H1 (cell line): ENCODE data around the gene MSL1. TPM values are rescaled to one million over a fixed set of nuclear protein-coding genes. Genes with fewer than 3 reads are reported as not detected.

ENCODE experiments used
- BACH1 ChIP-seq: IDR thresholded peaks from 2 replicates; pipeline ENCODE4 v1.6.1; 2012; ENCODE audit warnings: low read length, improper control_type of control experiment
- CBX8 ChIP-seq: fragments of 300-800, 300-1000 bp; sonication (generic); IDR thresholded peaks from 2 replicates; pipeline ENCODE4 v1.7.1; 2016; ENCODE audit warnings: low read depth, low read length, borderline replicate concordance
- GABPA ChIP-seq: IDR thresholded peaks from 2 replicates; pipeline ENCODE4 v1.6.1; 2011; ENCODE audit warnings: mild to moderate bottlenecking, low read length, moderate library complexity, borderline replicate concordance; ENCODE audit not compliant: insufficient read depth
- MAFK ChIP-seq: IDR thresholded peaks from 2 replicates; pipeline ENCODE4 v1.6.1; 2012; ENCODE audit warnings: low read depth, mild to moderate bottlenecking, improper control_type of control experiment, low read length
- RNF2 ChIP-seq: fragments of 200-900, 300-1000 bp; sonication (generic); IDR thresholded peaks from 2 replicates; pipeline ENCODE4 v1.7.1; 2016; ENCODE audit warnings: borderline replicate concordance, low read depth, mild to moderate bottlenecking, antibody characterized with exemption, low read length; ENCODE audit not compliant: poor library complexity, severe bottlenecking; ENCODE audit errors: missing control alignments
- SAP30 ChIP-seq: fragments of 300-600 bp; sonication (generic); IDR thresholded peaks from 2 replicates; pipeline ENCODE4 v1.7.1; 2012; ENCODE audit warnings: low read length, moderate library complexity, mild to moderate bottlenecking, inconsistent platforms; ENCODE audit not compliant: insufficient read depth, insufficient replicate concordance
- SRF ChIP-seq: IDR thresholded peaks from 2 replicates; pipeline ENCODE4 v1.6.1; 2011; ENCODE audit warnings: mild to moderate bottlenecking, low read depth, low read length, moderate library complexity
- polyA plus RNA-seq, 7 experiments: library from polyadenylated mRNA; depleted of rRNA in 3 of 7; stranded (reverse) in 5 of 7; unstranded in 2 of 7; fragments of >200 nt in 5 of 7; fragments of 200-250 nt in 2 of 7; gene quantifications; 1 replicate in 5 of 7; 2 replicates in 1 of 7; 4 replicates in 1 of 7; pipeline versions ENCODE4 v1.2.1 to v1.2.3, GENCODE V29; 2011 to 2013; ENCODE audit warnings: missing spikeins in 2 of 7, mixed read lengths in 2 of 7
- total RNA-seq: library from RNA; stranded (reverse); fragmentation: NEBNext Ultra II Directional; extraction: Animal tissue kit (Norgen Biotek cat#: 25700); gene quantifications from 2 replicates; pipeline ENCODE4 v1.2.1, GENCODE V29; 2021
- TF ChIP-seq, protein P1 (sequence below): IDR thresholded peaks from 2 replicates; pipeline ENCODE4 v1.6.1; 2012; ENCODE audit warnings: low read length, inconsistent platforms

MSL1 gene
- total and polyA plus RNA-seq, 2 of the 8 experiments (the other 6 are each of a cell fraction or from before 2014, with no cell fraction given), result 24.1 to 66.5 TPM

GRCh38 chr17:40151414-40151963 lies 29.7 kb downstream of the MSL1 start (continued):
- TF ChIP-seq, protein P1, sequence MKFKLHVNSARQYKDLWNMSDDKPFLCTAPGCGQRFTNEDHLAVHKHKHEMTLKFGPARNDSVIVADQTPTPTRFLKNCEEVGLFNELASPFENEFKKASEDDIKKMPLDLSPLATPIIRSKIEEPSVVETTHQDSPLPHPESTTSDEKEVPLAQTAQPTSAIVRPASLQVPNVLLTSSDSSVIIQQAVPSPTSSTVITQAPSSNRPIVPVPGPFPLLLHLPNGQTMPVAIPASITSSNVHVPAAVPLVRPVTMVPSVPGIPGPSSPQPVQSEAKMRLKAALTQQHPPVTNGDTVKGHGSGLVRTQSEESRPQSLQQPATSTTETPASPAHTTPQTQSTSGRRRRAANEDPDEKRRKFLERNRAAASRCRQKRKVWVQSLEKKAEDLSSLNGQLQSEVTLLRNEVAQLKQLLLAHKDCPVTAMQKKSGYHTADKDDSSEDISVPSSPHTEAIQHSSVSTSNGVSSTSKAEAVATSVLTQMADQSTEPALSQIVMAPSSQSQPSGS, result no peak
- TF ChIP-seq BACH1 (no peak), RNF2 (no peak), CBX8 (no peak), GABPA (no peak), MAFK (no peak), SRF (no peak), SAP30 (no peak)
